K562 (cell line): ENCODE measurements around the gene HOXA1. TPM values are rescaled to one million over a fixed set of nuclear protein-coding genes. Genes with fewer than 3 reads are reported as not detected.

Experiments
- ATAC-seq: fragments of 200-7000 bp; cut with Tn5 transposase; 3 replicates; pipeline ENCODE4 v1.9.1; 2020; ENCODE audit warnings: moderate library complexity
- BruUV-seq: library from RNA; stranded (reverse); fragments of 400-500 nt; replicated peaks from 2 replicates; lab custom pipeline; 2021; lab: Mats Ljungman, UMichigan
- CTCF ChIA-PET: fragments of 300-600 bp; formaldehyde crosslinking; extraction: SDS; loops from one replicate; lab custom pipeline; 2021; ENCODE audit warnings: low intra/inter-chr PET ratio; lab: Yijun Ruan, JAX
- POLR2A ChIA-PET: fragments of 300-600, 350-650 bp; sonication (Branson Sonifier 250); formaldehyde crosslinking; extraction: SDS; loops from one replicate; lab custom pipeline; 2021; ENCODE audit warnings: antibody characterized with exemption, inconsistent platforms; lab: Yijun Ruan, JAX
- DNase-seq, 4 experiments: peaks; one replicate each; pipeline versions ENCODE4 v3.0.0 to v3.0.0-alpha.2; 2011 to 2018; ENCODE audit warnings: low spot score in 3 of 4, mixed read lengths in 3 of 4; ENCODE audit errors: extremely low read depth in 1 of 4
- FAIRE-seq: peaks from 2 replicates; lab custom pipeline; 2011; peaks lifted over from hg19 to GRCh38; lab: Jason Lieb, UNC
- H2AFZ ChIP-seq: 2 replicates; pipeline ENCODE4 v1.6.0; 2011; ENCODE audit warnings: low read depth, low read length, control low read depth, inconsistent platforms
- H3K27ac ChIP-seq: fragments of 200-600 bp; 3 replicates; pipeline ENCODE4 v1.8.0; 2011; ENCODE audit warnings: low read depth, mild to moderate bottlenecking, control low read depth, inconsistent platforms, low read length, moderate library complexity, mixed read lengths; ENCODE audit errors: extremely low read depth
- H3K27me3 ChIP-seq, 2 experiments: fragments of 300-600 bp in 1 of 2; 2 replicates in 1 of 2; 3 replicates in 1 of 2; pipeline versions ENCODE4 v1.6.0 to v1.8.0; 2011; ENCODE audit warnings: inconsistent platforms in 2 of 2, low read length in 2 of 2, mild to moderate bottlenecking in 1 of 2, mixed read lengths in 1 of 2, moderate library complexity in 1 of 2; ENCODE audit not compliant: control insufficient read depth in 2 of 2, insufficient read depth in 2 of 2
- H3K36me3 ChIP-seq: fragments of 300-600 bp; 3 replicates; pipeline ENCODE4 v1.8.0; 2011; ENCODE audit warnings: mild to moderate bottlenecking, low read length, inconsistent platforms; ENCODE audit not compliant: control insufficient read depth, insufficient read depth
- H3K4me1 ChIP-seq, 2 experiments: fragments of 200-600 bp in 1 of 2; replicated peaks in 1 of 2; 2 replicates in 1 of 2; 3 replicates in 1 of 2; pipeline versions ENCODE4 v1.5.1 to v1.8.0; 2011; ENCODE audit warnings: inconsistent platforms in 2 of 2, low read length in 2 of 2, mild to moderate bottlenecking in 1 of 2, mixed read lengths in 1 of 2, moderate library complexity in 1 of 2; ENCODE audit not compliant: control insufficient read depth in 2 of 2, insufficient read depth in 2 of 2
- H3K4me2 ChIP-seq: 2 replicates; pipeline ENCODE4 v1.6.1; 2011; ENCODE audit warnings: low read length, control low read depth, inconsistent platforms, mixed read lengths; ENCODE audit not compliant: insufficient read depth
- H3K4me3 ChIP-seq: fragments of 200-600 bp; sonication (generic), shearing (Covaris generic); 2 replicates; pipeline ENCODE4 v1.5.1; 2016; ENCODE audit warnings: control low read depth, inconsistent platforms
- H3K79me2 ChIP-seq: fragments of 200-600 bp; 3 replicates; pipeline ENCODE4 v1.8.0; 2011; ENCODE audit warnings: low read length, inconsistent platforms; ENCODE audit not compliant: control insufficient read depth, insufficient read depth
- H3K9ac ChIP-seq, 2 experiments: 2 replicates each; pipeline versions ENCODE4 v1.6.0 to v1.6.1; 2011; ENCODE audit warnings: low read depth in 2 of 2, low read length in 2 of 2, control low read depth in 1 of 2, inconsistent platforms in 1 of 2, mild to moderate bottlenecking in 1 of 2, mixed read lengths in 1 of 2; ENCODE audit not compliant: insufficient read depth in 1 of 2
- H3K9me1 ChIP-seq: one replicate; pipeline ENCODE4 v1.6.0; 2011; ENCODE audit warnings: inconsistent platforms, mild to moderate bottlenecking, low read length, moderate library complexity; ENCODE audit not compliant: control insufficient read depth, insufficient read depth
- H3K9me3 ChIP-seq: replicated peaks from 2 replicates; pipeline ENCODE4 v1.5.1; 2011; ENCODE audit warnings: low read depth, low read length, inconsistent platforms; ENCODE audit not compliant: control insufficient read depth, insufficient read depth
- H4K20me1 ChIP-seq: replicated peaks from 2 replicates; pipeline ENCODE4 v1.6.1; 2011; ENCODE audit warnings: low read length, inconsistent platforms, mixed read lengths; ENCODE audit not compliant: control insufficient read depth, insufficient read depth
- ADNP ChIP-seq: fragments of 200-800 bp; sonication (Bioruptor generic); IDR thresholded peaks from 2 replicates; pipeline ENCODE4 v1.6.1; 2016; ENCODE audit warnings: missing genetic modification characterization, missing compliant biosample characterization
- CBX3 ChIP-seq, 2 experiments: IDR thresholded peaks; 1 replicate in 1 of 2; 2 replicates in 1 of 2; pipeline ENCODE4 v1.6.1; 2012; ENCODE audit warnings: inconsistent platforms in 2 of 2, low read length in 2 of 2, borderline replicate concordance in 1 of 2, control low read depth in 1 of 2
- GTF2F1 ChIP-seq: IDR thresholded peaks from 2 replicates; pipeline ENCODE4 v1.6.1; 2011; ENCODE audit warnings: low read depth, low read length, improper control_type of control experiment
- HDAC8 ChIP-seq: fragments of 450-650 bp; IDR thresholded peaks from 2 replicates; pipeline ENCODE4 v1.6.1; 2016; ENCODE audit warnings: mild to moderate bottlenecking, missing genetic modification characterization, moderate library complexity, missing compliant biosample characterization
- JUN ChIP-seq, 2 experiments: sonication (generic) in 1 of 2; formaldehyde crosslinking in 1 of 2; IDR thresholded peaks; 2 replicates each; pipeline versions ENCODE4 v1.6.1 to v1.8.0; 2012 to 2022; ENCODE audit warnings: borderline replicate concordance in 2 of 2, mild to moderate bottlenecking in 2 of 2, improper control_type of control experiment in 1 of 2, low read depth in 1 of 2, low read length in 1 of 2, missing genetic modification reagents in 1 of 2
- NR2F6 ChIP-seq: fragments of 450-650 bp; formaldehyde crosslinking; IDR thresholded peaks from 2 replicates; pipeline ENCODE4 v1.4.0; 2020; ENCODE audit warnings: mild to moderate bottlenecking
- POLR3A ChIP-seq: IDR thresholded peaks from 2 replicates; pipeline ENCODE4 v1.6.1; 2011; ENCODE audit warnings: borderline replicate concordance, mild to moderate bottlenecking, moderate library complexity; ENCODE audit not compliant: insufficient read length, insufficient read depth; ENCODE audit errors: extremely low read depth
- PPARD ChIP-seq: fragments of 250-450 bp; sonication (Bioruptor Pico); IDR thresholded peaks from 2 replicates; pipeline ENCODE4 v1.8.0; 2022; ENCODE audit warnings: inconsistent platforms, mild to moderate bottlenecking, moderate library complexity
- RFX7 ChIP-seq: fragments of 250-450 bp; sonication (Bioruptor Pico); IDR thresholded peaks from 2 replicates; pipeline ENCODE4 v1.5.1; 2021; ENCODE audit warnings: mild to moderate bottlenecking
- TBP ChIP-seq: optimal IDR thresholded peaks from 2 replicates; pipeline ENCODE3; 2011; ENCODE audit warnings: low read depth, low read length, improper control_type of control experiment
- TCFL5 ChIP-seq: fragments of 250-450 bp; sonication (Bioruptor Pico); conservative IDR thresholded peaks from 2 replicates; pipeline ENCODE4 v1.6.1; 2021; ENCODE audit warnings: mild to moderate bottlenecking, moderate library complexity, matching md5 sums
- ZBTB1 ChIP-seq: sonication (generic); formaldehyde crosslinking; IDR thresholded peaks from 2 replicates; pipeline ENCODE4 v1.8.1; 2023; ENCODE audit warnings: missing genetic modification reagents, low read depth, mild to moderate bottlenecking, borderline replicate concordance
- ZBTB8A ChIP-seq: fragments of 450-650 bp; IDR thresholded peaks from 2 replicates; pipeline ENCODE4 v1.6.1; 2018; ENCODE audit warnings: mild to moderate bottlenecking, moderate library complexity; ENCODE audit not compliant: partially characterized antibody
- WGBS: fragments of 100-300 bp; shearing (Covaris generic); methylation state at CpG from one replicate; pipeline ENCODE4 v1.1.6; 2016; ENCODE audit warnings: low coverage, mixed read lengths; ENCODE audit not compliant: insufficient coverage; ENCODE audit errors: missing lambda C conversion rate; 5-methylcytosine and 5-hydroxymethylcytosine counted together
- in situ Hi-C: fragments of 300-500 bp; cut with MboI; formaldehyde crosslinking; loops from 4 replicates; pipeline ENCODE4 v1.15.0; 2018; ENCODE audit warnings: inconsistent platforms, mixed read lengths
- intact Hi-C: fragments of 100-400 bp; cut with micrococcal nuclease; formaldehyde crosslinking; loops from 2 replicates; pipeline ENCODE4 v1.14.2; 2022
- polyA plus RNA-seq, 8 experiments: library from polyadenylated mRNA; depleted of rRNA in 4 of 8; stranded (reverse) in 5 of 8; unstranded in 3 of 8; fragments of >200 nt; fragmentation: Nextera tagmentation in 2 of 8; fragmentation: Illumina TruSeq in 1 of 8; extraction: Ambion mirVana in 2 of 8; extraction: Trizol in 1 of 8; gene quantifications; 2 replicates each; pipeline versions ENCODE4 v1.2.1 to v1.2.3, GENCODE V29; 2011 to 2014; ENCODE audit warnings: inconsistent platforms in 1 of 8, missing spikeins in 1 of 8
- total RNA-seq, 7 experiments: library from RNA; depleted of rRNA in 6 of 7; stranded (reverse); fragments of >200 nt in 6 of 7; fragmentation: Illumina TruSeq in 2 of 7; extraction: Trizol in 2 of 7; gene quantifications; 2 replicates each; pipeline versions ENCODE4 v1.2.1 to v1.2.3, GENCODE V29; 2011 to 2021; ENCODE audit warnings: low replicate concordance in 1 of 7
- TF ChIP-seq, protein P1 (sequence below): fragments of 250-450 bp; sonication (Bioruptor Pico); IDR thresholded peaks from 2 replicates; pipeline ENCODE4 v1.4.0; 2020
- TF ChIP-seq, protein P2 (sequence below), 2 experiments: fragments of 450-650 bp; IDR thresholded peaks; 2 replicates each; pipeline ENCODE4 v1.6.1; 2016
- TF ChIP-seq, protein P3 (sequence below), 2 experiments: fragments of 450-650 bp; IDR thresholded peaks; 2 replicates each; pipeline ENCODE4 v1.6.1; 2018; ENCODE audit warnings: mild to moderate bottlenecking in 2 of 2, low read depth in 1 of 2; ENCODE audit not compliant: partially characterized antibody in 2 of 2

The HOXA1 gene
- total and polyA plus RNA-seq, 9 of the 15 experiments (the other 6 are each of a cell fraction or from before 2014, with no cell fraction given), result 0.03 to 0.63 (median 0.09) TPM; not detected in 4

DNA sequence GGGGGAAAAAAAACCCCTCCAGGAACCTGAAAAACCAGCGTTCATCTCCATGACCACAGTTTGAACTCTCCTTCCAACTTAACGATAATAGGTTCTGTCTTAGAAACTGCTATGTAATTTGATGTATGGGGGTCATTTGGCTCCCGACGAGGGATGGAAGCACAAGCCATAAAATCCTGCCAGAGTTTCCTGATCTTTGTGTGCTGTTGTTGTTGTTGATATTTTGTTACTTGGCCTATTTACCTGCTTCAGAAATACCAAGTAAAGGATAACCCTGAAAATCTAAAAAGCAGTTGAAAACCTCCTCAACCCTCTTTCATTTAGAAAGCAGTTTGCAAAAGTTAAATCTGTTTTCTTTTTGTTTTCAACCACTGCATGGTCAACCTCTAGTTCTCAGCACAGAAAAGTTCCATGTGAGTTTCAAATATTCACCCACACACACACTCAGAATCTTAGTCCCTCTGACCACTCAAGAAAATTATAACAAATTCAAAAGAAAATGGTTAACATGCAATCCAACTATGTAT is 16.0 kb upstream of the HOXA1 start:
- no peak overlapping the region for H3K4me3 ChIP-seq
- H3K4me1 ChIP-seq, result peaks cover 0 to 28% of the 10 kb centered on the region in 2 experiments; a peak in 2 of 5 replicates
- ATAC-seq (no peak), FAIRE-seq (no peak), DNase-seq (no peak)
- no peaks in the 10 kb centered on the region for H3K36me3 ChIP-seq
- in situ Hi-C loops, result no loop called here
- no TSS peak for BruUV-seq
- H3K9me3 ChIP-seq, result no peaks in the 10 kb centered on the region
- no peak overlapping the region for H3K27ac ChIP-seq
- H3K79me2 ChIP-seq, result no peaks in the 10 kb centered on the region
- ChIA-PET POLR2A (no interaction called here), CTCF (no interaction called here)
- no peak overlapping the region for H3K4me2 ChIP-seq
- WGBS, result 0% methylated on average over 4 of the region's 4 CpGs
- H3K27me3 ChIP-seq, result peaks cover 54 to 65% of the 10 kb centered on the region in 2 experiments; a peak in 4 of 5 replicates
- no peaks in the 10 kb centered on the region for H3K9me1 ChIP-seq
- H3K9ac ChIP-seq, result no peak overlapping the region
- intact Hi-C loops, result no loop called here
- no peak overlapping the region for H2AFZ ChIP-seq
- 0 out of 2 replicates have a peak, but pooled peaks cover 6% of the 10 kb centered on the region for H4K20me1 ChIP-seq
- no peak for TF ChIP-seq ZBTB1 (CRISPR knock-in tag)
- no peak for TF ChIP-seq TCFL5 (CRISPR knock-in tag)
- TF ChIP-seq, protein P1, sequence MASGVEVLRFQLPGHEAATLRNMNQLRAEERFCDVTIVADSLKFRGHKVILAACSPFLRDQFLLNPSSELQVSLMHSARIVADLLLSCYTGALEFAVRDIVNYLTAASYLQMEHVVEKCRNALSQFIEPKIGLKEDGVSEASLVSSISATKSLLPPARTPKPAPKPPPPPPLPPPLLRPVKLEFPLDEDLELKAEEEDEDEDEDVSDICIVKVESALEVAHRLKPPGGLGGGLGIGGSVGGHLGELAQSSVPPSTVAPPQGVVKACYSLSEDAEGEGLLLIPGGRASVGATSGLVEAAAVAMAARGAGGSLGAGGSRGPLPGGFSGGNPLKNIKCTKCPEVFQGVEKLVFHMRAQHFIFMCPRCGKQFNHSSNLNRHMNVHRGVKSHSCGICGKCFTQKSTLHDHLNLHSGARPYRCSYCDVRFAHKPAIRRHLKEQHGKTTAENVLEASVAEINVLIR (CRISPR knock-in tag), result no peak
- TF ChIP-seq PPARD (CRISPR knock-in tag), result no peak
- TF ChIP-seq RFX7 (CRISPR knock-in tag), result no peak
- no peak for TF ChIP-seq GTF2F1
- TF ChIP-seq TBP, result no peak
- TF ChIP-seq ADNP (tag), result no peak
- no peak for TF ChIP-seq POLR3A
- TF ChIP-seq NR2F6 (CRISPR knock-in tag), result no peak
- TF ChIP-seq, protein P2, sequence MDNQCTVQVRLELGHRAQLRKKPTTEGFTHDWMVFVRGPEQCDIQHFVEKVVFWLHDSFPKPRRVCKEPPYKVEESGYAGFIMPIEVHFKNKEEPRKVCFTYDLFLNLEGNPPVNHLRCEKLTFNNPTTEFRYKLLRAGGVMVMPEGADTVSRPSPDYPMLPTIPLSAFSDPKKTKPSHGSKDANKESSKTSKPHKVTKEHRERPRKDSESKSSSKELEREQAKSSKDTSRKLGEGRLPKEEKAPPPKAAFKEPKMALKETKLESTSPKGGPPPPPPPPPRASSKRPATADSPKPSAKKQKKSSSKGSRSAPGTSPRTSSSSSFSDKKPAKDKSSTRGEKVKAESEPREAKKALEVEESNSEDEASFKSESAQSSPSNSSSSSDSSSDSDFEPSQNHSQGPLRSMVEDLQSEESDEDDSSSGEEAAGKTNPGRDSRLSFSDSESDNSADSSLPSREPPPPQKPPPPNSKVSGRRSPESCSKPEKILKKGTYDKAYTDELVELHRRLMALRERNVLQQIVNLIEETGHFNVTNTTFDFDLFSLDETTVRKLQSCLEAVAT (IDR thresholded peaks at IDR 0.05), result no peak
- TF ChIP-seq, protein P3, sequence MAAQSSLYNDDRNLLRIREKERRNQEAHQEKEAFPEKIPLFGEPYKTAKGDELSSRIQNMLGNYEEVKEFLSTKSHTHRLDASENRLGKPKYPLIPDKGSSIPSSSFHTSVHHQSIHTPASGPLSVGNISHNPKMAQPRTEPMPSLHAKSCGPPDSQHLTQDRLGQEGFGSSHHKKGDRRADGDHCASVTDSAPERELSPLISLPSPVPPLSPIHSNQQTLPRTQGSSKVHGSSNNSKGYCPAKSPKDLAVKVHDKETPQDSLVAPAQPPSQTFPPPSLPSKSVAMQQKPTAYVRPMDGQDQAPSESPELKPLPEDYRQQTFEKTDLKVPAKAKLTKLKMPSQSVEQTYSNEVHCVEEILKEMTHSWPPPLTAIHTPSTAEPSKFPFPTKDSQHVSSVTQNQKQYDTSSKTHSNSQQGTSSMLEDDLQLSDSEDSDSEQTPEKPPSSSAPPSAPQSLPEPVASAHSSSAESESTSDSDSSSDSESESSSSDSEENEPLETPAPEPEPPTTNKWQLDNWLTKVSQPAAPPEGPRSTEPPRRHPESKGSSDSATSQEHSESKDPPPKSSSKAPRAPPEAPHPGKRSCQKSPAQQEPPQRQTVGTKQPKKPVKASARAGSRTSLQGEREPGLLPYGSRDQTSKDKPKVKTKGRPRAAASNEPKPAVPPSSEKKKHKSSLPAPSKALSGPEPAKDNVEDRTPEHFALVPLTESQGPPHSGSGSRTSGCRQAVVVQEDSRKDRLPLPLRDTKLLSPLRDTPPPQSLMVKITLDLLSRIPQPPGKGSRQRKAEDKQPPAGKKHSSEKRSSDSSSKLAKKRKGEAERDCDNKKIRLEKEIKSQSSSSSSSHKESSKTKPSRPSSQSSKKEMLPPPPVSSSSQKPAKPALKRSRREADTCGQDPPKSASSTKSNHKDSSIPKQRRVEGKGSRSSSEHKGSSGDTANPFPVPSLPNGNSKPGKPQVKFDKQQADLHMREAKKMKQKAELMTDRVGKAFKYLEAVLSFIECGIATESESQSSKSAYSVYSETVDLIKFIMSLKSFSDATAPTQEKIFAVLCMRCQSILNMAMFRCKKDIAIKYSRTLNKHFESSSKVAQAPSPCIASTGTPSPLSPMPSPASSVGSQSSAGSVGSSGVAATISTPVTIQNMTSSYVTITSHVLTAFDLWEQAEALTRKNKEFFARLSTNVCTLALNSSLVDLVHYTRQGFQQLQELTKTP (IDR thresholded peaks at IDR 0.05; ENCODE audit: low read depth in 1 of 2, partially characterized antibody in 2 of 2), result no peak
- no peak for TF ChIP-seq CBX3 (IDR thresholded peaks at IDR 0.05; ENCODE audit: borderline replicate concordance in 1 of 2, low read length in 2 of 2)
- no peak for TF ChIP-seq HDAC8 (tag)
- TF ChIP-seq ZBTB8A, result no peak
- no peak for TF ChIP-seq JUN (IDR thresholded peaks at IDR 0.05; ENCODE audit: borderline replicate concordance, low read depth, low read length)
- TF ChIP-seq JUN (CRISPR knock-in tag; IDR thresholded peaks at IDR 0.05; ENCODE audit: borderline replicate concordance), result no peak
